RWPE1 (cell line): ENCODE measurements around the gene ANKH.

ENCODE experiments used
- CTCF ChIA-PET: fragments of 350-600 bp; sonication (Branson Sonifier 250); formaldehyde crosslinking; extraction: SDS; loops from one replicate; lab custom pipeline; 2021; lab: Yijun Ruan, JAX
- POLR2A ChIA-PET: fragments of 400-600 bp; formaldehyde crosslinking; extraction: SDS; loops from one replicate; lab custom pipeline; 2020; ENCODE audit warnings: antibody characterized with exemption; ENCODE audit not compliant: low non-redundant PET; lab: Yijun Ruan, JAX
- DNase-seq: peaks from one replicate; pipeline ENCODE4 v3.0.0; 2012; ENCODE audit warnings: low spot score
- H3K27ac ChIP-seq: fragments of 450-650 bp; 2 replicates; pipeline ENCODE4 v1.5.1; 2017
- CTCF ChIP-seq: fragments of 450-650 bp; conservative IDR thresholded peaks from 2 replicates; pipeline ENCODE4 v1.5.1; 2017; ENCODE audit warnings: low read depth, mild to moderate bottlenecking

Gene ANKH

GRCh38 chr5:14810928-14811572, 60.5 kb downstream of the ANKH start:
- CTCF ChIA-PET = no interaction called here
- no peak for TF ChIP-seq CTCF
- POLR2A ChIA-PET = no interaction called here
- no peak overlapping the region for H3K27ac ChIP-seq
- no peak for DNase-seq

GRCh38 chr5:14810282-14810681, 61.3 kb downstream of the ANKH start:
- POLR2A ChIA-PET = no interaction called here
- DNase-seq = no peak
- TF ChIP-seq CTCF = no peak
- peak overlapping the region; percentile 86 for H3K27ac ChIP-seq
- CTCF ChIA-PET = interaction anchor here (0.6 kb wide), 1 partner anchor 214 kb away, joined by 8 read pairs; no protein-coding TSS in a partner anchor

GRCh38 chr5:14809369-14810155, 62.0 kb downstream of the ANKH start:
- ChIA-PET POLR2A (interaction anchor here (0.6 kb wide), 1 partner anchor 27 kb away, joined by 4 read pairs; no protein-coding TSS in a partner anchor), CTCF (interaction anchor here (0.6 kb wide), 1 partner anchor 213 kb away, joined by 8 read pairs; no protein-coding TSS in a partner anchor)
- H3K27ac ChIP-seq = peak overlapping the region; percentile 86
- no peak for TF ChIP-seq CTCF
- DNase-seq = peak; percentile 87

GRCh38 chr5:14807471-14807870, 64.1 kb downstream of the ANKH start:
- DNase-seq = no peak
- no peak overlapping the region for H3K27ac ChIP-seq
- POLR2A ChIA-PET = no interaction called here
- CTCF ChIA-PET = no interaction called here
- TF ChIP-seq CTCF = no peak

- no peak for DNase-seq
- no peak for TF ChIP-seq CTCF
- POLR2A ChIA-PET = no interaction called here
- H3K27ac ChIP-seq = no peak overlapping the region
- CTCF ChIA-PET = interaction anchor here (0.8 kb wide), 1 partner anchor 724 kb away, joined by 3 read pairs; no protein-coding TSS in a partner anchor
Measured at GRCh38 chr5:14806456-14806855, 65.1 kb downstream of the ANKH start.

- POLR2A ChIA-PET = no interaction called here
- no peak for DNase-seq
- no peak for TF ChIP-seq CTCF
- no peak overlapping the region for H3K27ac ChIP-seq
- CTCF ChIA-PET = no interaction called here
Measured at GRCh38 chr5:14802541-14802940, 69.0 kb downstream of the ANKH start.
